HepG2 (cell line): ENCODE data around the gene P4HA3. TPM values are rescaled to one million over a fixed set of nuclear protein-coding genes. Genes with fewer than 3 reads are reported as not detected.

Source experiments
- ATAC-seq: fragments of 200-7000 bp; cut with Tn5 transposase; 3 replicates; pipeline ENCODE4 v1.9.1; 2020; ENCODE audit warnings: mild to moderate bottlenecking, moderate library complexity
- BruUV-seq: library from RNA; stranded (reverse); fragments of 400-500 nt; replicated peaks from 2 replicates; lab custom pipeline; 2021; lab: Mats Ljungman, UMichigan
- CTCF ChIA-PET: fragments of 300-600 bp; formaldehyde crosslinking; extraction: SDS; loops from one replicate; lab custom pipeline; 2021; ENCODE audit warnings: low total read pairs, inconsistent platforms, low intra/inter-chr PET ratio; lab: Yijun Ruan, JAX
- POLR2A ChIA-PET: fragments of 350-600 bp; sonication (Branson Sonifier 250); formaldehyde crosslinking; loops from one replicate; lab custom pipeline; 2020; ENCODE audit warnings: antibody characterized with exemption, inconsistent platforms; lab: Yijun Ruan, JAX
- DNase-seq: peaks from one replicate; pipeline ENCODE4 v3.0.0-alpha.2; 2015; ENCODE audit warnings: low spot score
- FAIRE-seq: peaks from 3 replicates; lab custom pipeline; 2011; peaks lifted over from hg19 to GRCh38; lab: Jason Lieb, UNC
- H2AFZ ChIP-seq: one replicate; pipeline ENCODE4 v1.6.1; 2011; ENCODE audit warnings: low read length, inconsistent platforms
- H3K27ac ChIP-seq: fragments of 300-600 bp; 3 replicates; pipeline ENCODE4 v1.8.0; 2011; ENCODE audit warnings: mixed run types, mild to moderate bottlenecking, mixed read lengths, low read length, inconsistent platforms; ENCODE audit not compliant: insufficient read depth; ENCODE audit errors: extremely low read length
- H3K27me3 ChIP-seq, 2 experiments: fragments of 200-600 bp in 1 of 2; 2 replicates in 1 of 2; 3 replicates in 1 of 2; pipeline versions ENCODE4 v1.6.0 to v1.8.0; 2011; ENCODE audit warnings: low read length in 2 of 2, mild to moderate bottlenecking in 2 of 2, moderate library complexity in 2 of 2, inconsistent platforms in 1 of 2; ENCODE audit not compliant: insufficient read depth in 2 of 2, control insufficient read depth in 1 of 2
- H3K36me3 ChIP-seq, 2 experiments: fragments of 200-600 bp in 1 of 2; replicated peaks in 1 of 2; 2 replicates in 1 of 2; 3 replicates in 1 of 2; pipeline versions ENCODE4 v1.5.1 to v1.8.0; 2011; ENCODE audit warnings: low read length in 2 of 2, inconsistent platforms in 1 of 2; ENCODE audit not compliant: insufficient read depth in 2 of 2, control insufficient read depth in 1 of 2
- H3K4me1 ChIP-seq: 2 replicates; pipeline ENCODE4 v1.5.1; 2012; ENCODE audit warnings: low read length, inconsistent platforms; ENCODE audit not compliant: insufficient read depth
- H3K4me2 ChIP-seq: 2 replicates; pipeline ENCODE4 v1.6.0; 2011; ENCODE audit warnings: low read depth, low read length, inconsistent platforms
- H3K4me3 ChIP-seq, 3 experiments: fragments of 200-600 bp in 1 of 3; sonication (generic), shearing (Covaris generic) in 1 of 3; replicated peaks in 1 of 3; 2 replicates each; pipeline ENCODE4 v1.5.1; 2011 to 2016; ENCODE audit warnings: low read length in 3 of 3, inconsistent platforms in 2 of 3, low read depth in 2 of 3, mild to moderate bottlenecking in 2 of 3, control low read depth in 1 of 3, mixed read lengths in 1 of 3; ENCODE audit not compliant: insufficient read depth in 1 of 3
- H3K79me2 ChIP-seq: one replicate; pipeline ENCODE4 v1.6.1; 2011; ENCODE audit warnings: low read length, inconsistent platforms; ENCODE audit not compliant: insufficient read depth
- H3K9ac ChIP-seq: 2 replicates; pipeline ENCODE4 v1.6.0; 2011; ENCODE audit warnings: mild to moderate bottlenecking, low read depth, low read length, inconsistent platforms; ENCODE audit not compliant: insufficient read depth
- H3K9me3 ChIP-seq: 2 replicates; pipeline ENCODE4 v1.5.1; 2012; ENCODE audit warnings: mild to moderate bottlenecking, low read length
- H4K20me1 ChIP-seq: 2 replicates; pipeline ENCODE4 v1.6.0; 2011; ENCODE audit warnings: inconsistent platforms, mild to moderate bottlenecking, low read length, moderate library complexity; ENCODE audit not compliant: insufficient read depth
- DDIT3 ChIP-seq: sonication (generic); formaldehyde crosslinking; IDR thresholded peaks from 2 replicates; pipeline ENCODE4 v1.4.0; 2020; ENCODE audit warnings: mild to moderate bottlenecking, missing genetic modification reagents
- GTF2F1 ChIP-seq: fragments of 150-350 bp; IDR thresholded peaks from 2 replicates; pipeline ENCODE4 v1.6.1; 2014; ENCODE audit warnings: low read length
- MAFF ChIP-seq: IDR thresholded peaks from 2 replicates; pipeline ENCODE4 v1.6.1; 2011; ENCODE audit warnings: low read depth, low read length, improper control_type of control experiment
- MAFK ChIP-seq, 2 experiments: IDR thresholded peaks in 1 of 2; conservative IDR thresholded peaks in 1 of 2; 2 replicates each; pipeline ENCODE4 v1.6.1; 2011; ENCODE audit warnings: improper control_type of control experiment in 2 of 2, low read length in 2 of 2
- ZNF572 ChIP-seq: sonication (generic); formaldehyde crosslinking; IDR thresholded peaks from 2 replicates; pipeline ENCODE4 v1.5.1; 2020; ENCODE audit warnings: mild to moderate bottlenecking, missing genetic modification reagents
- WGBS: methylation state at CpG from one replicate; pipeline ENCODE4 v1.1.6; 2017; ENCODE audit warnings: low lambda C conversion rate; 5-methylcytosine and 5-hydroxymethylcytosine counted together
- in situ Hi-C: cut with HindIII; loops from 2 replicates; pipeline ENCODE4 v1.10.0; 2017; ENCODE audit warnings: low pct_unique_long_range_greater_than_20kb; ENCODE audit not compliant: extremely low pct_ligation_motif_present
- intact Hi-C: fragments of 100-400 bp; cut with micrococcal nuclease; formaldehyde crosslinking; loops from one replicate; pipeline ENCODE4 v1.10.0; 2022; ENCODE audit not compliant: unreplicated experiment
- polyA plus RNA-seq, 8 experiments: library from polyadenylated mRNA; depleted of rRNA in 3 of 8; stranded (reverse) in 7 of 8; unstranded in 1 of 8; fragments of >200 nt; fragmentation: Illumina TruSeq in 4 of 8; extraction: Trizol in 4 of 8; gene quantifications; 2 replicates each; pipeline versions ENCODE4 v1.2.1 to v1.2.3, GENCODE V29; 2011 to 2016; ENCODE audit warnings: low read depth in 4 of 8, missing spikeins in 1 of 8, mixed read lengths in 1 of 8; ENCODE audit not compliant: insufficient read depth in 1 of 8
- total RNA-seq, 5 experiments: library from RNA; depleted of rRNA; stranded (reverse); fragments of >200 nt; fragmentation: Illumina TruSeq; extraction: Trizol; gene quantifications; 2 replicates each; pipeline ENCODE4 v1.2.3, GENCODE V29; 2016; ENCODE audit warnings: low read depth in 1 of 5

P4HA3 gene
- total and polyA plus RNA-seq, 2 of the 13 experiments (the other 11 are each of a cell fraction or from before 2014, with no cell fraction given): not detected

GRCh38 chr11:74225565-74225964, 85.9 kb downstream of the P4HA3 start:
- FAIRE-seq: no peak
- ChIA-PET POLR2A (no interaction called here), CTCF (no interaction called here)

GRCh38 chr11:74221816-74222215, 89.6 kb downstream of the P4HA3 start:
- intact Hi-C loops (no loop called here), in situ Hi-C loops (no loop called here)
- H3K9ac ChIP-seq: no peak overlapping the region
- no peak overlapping the region for H2AFZ ChIP-seq
- H4K20me1 ChIP-seq: no peaks in the 10 kb centered on the region
- H3K4me2 ChIP-seq: no peak overlapping the region
- CTCF ChIA-PET: no interaction called here
- DNase-seq: no peak
- POLR2A ChIA-PET: no interaction called here
- FAIRE-seq: no peak
- H3K9me3 ChIP-seq: no peaks in the 10 kb centered on the region
- H3K4me1 ChIP-seq: no peaks in the 10 kb centered on the region
- no peak overlapping the region for H3K27ac ChIP-seq
- peaks cover 1 to 16% of the 10 kb centered on the region in 2 experiments; a peak in 3 of 5 replicates for H3K36me3 ChIP-seq
- BruUV-seq: no TSS peak
- H3K27me3 ChIP-seq: no peaks in the 10 kb centered on the region
- WGBS: 100% methylated on average over 1 of the region's 1 CpG
- TF ChIP-seq DDIT3 (CRISPR knock-in tag): no peak
- no peak for TF ChIP-seq ZNF572 (CRISPR knock-in tag)
- no peak for ATAC-seq
- no peak overlapping the region for H3K4me3 ChIP-seq
- H3K79me2 ChIP-seq: no peaks in the 10 kb centered on the region

More at GRCh38 chr11:74225565-74225964, 85.9 kb downstream of the P4HA3 start:
- Histone ChIP-seq H2AFZ (no peak overlapping the region), H3K4me2 (no peak overlapping the region), H3K79me2 (no peaks in the 10 kb centered on the region), H3K4me3 (no peak overlapping the region), H3K36me3 (peaks cover 4 to 29% of the 10 kb centered on the region in 2 experiments), H4K20me1 (no peaks in the 10 kb centered on the region), H3K27ac (no peak overlapping the region), H3K9me3 (no peaks in the 10 kb centered on the region), H3K27me3 (no peaks in the 10 kb centered on the region), H3K4me1 (no peaks in the 10 kb centered on the region), H3K9ac (no peak overlapping the region)
- BruUV-seq: no TSS peak
- 97% methylated on average over 4 of the region's 4 CpGs for WGBS
- in situ Hi-C loops (no loop called here), intact Hi-C loops (no loop called here)
- ATAC-seq (no peak), DNase-seq (no peak)
- TF ChIP-seq GTF2F1 (no peak), MAFF (peak; percentile 71), MAFK (conservative IDR thresholded peaks at IDR 0.05 in 1 of 2, IDR thresholded peaks at IDR 0.05 in 1 of 2; ENCODE audit: low read length in 2 of 2) (peak; percentile 64 to 77)
